HG02642 (cell line): ENCODE data around the gene CPXM2.
"Not testable (repeated sequence)": the region's sequence is repeated elsewhere in the genome, so short reads cannot be mapped to it uniquely, and the experiment has no call there.

Source experiments
- ATAC-seq: cut with Tn5 transposase; IDR thresholded peaks from one replicate; pipeline ENCODE4 v1.9.1; 2021; ENCODE audit warnings: mild to moderate bottlenecking; ENCODE audit not compliant: unreplicated experiment, poor library complexity

The CPXM2 gene

DNA sequence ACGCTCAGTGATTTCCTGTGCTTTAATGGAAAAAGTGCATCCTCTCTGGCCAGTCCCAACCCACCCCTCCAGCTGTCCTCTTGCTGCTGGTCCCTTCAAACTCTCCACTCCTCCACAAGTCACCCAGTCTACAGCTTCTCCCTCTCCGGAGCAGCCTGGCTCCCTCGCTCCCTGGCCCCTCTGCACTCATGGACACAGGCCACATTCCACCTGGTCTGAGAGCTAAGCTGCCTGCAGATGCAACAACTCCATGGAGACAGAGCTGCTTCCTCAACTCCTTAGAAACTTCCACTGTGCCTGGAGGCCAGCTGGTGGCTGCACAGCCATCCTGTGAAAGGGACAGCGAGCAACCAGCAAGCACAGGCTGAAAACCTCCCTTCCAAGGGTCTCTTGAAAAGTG lies 137.5 kb downstream of the CPXM2 start:
- no peak for ATAC-seq

- ATAC-seq: no peak
Measured at GRCh38 chr10:123751342-123752134, 140.1 kb downstream of the CPXM2 start.

GRCh38 chr10:123750901-123751300 lies 140.7 kb downstream of the CPXM2 start:
- ATAC-seq: no peak

GRCh38 chr10:123748711-123749110 lies 142.9 kb downstream of the CPXM2 start:
- ATAC-seq: no peak

GRCh38 chr10:123747426-123747825 lies 144.2 kb downstream of the CPXM2 start:
- no peak for ATAC-seq

DNA sequence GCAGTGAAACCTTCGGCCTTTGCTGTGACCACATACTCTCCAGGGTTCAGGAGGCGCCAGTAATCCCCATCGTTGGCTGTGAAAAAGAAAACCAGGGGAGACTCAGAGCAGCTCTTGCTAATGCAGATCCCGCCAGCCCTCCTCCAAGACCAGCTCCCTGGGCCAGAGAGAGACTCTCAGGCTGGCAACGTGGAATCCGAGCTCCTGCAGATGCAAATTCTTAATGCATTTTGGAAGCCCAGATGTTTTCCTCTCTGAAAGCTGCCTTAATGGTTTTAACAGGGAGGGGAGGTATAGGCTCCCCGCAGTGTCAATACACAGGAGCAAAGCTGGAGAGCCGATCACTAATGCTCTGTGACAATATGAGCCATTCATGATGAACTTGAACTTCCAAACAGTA lies 144.7 kb downstream of the CPXM2 start:
- no peak for ATAC-seq

GRCh38 chr10:123746520-123746919 lies 145.1 kb downstream of the CPXM2 start:
- ATAC-seq: no peak

DNA sequence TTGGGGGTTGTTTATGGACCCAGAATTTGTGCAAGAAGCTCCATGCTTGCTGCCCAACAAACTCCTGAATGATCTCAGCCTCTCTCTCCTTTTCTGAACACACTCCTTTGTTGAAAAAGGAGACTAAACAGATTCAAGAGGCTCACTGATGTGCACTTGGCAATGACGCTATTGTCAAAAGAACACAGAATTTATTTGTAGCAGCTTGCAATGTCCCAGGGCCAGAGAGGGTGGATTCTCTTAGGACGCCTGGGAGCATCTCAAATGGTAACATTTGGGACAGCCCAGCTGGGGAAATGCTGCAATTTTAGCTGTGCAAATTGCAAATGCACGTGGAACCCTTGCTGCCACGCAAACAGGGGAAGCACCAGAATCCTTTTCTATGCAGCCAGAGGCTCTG lies 145.5 kb downstream of the CPXM2 start:
- ATAC-seq: no peak

- ATAC-seq: no peak
Measured at GRCh38 chr10:123744224-123744536, 147.4 kb downstream of the CPXM2 start.

GRCh38 chr10:123743441-123744223 lies 148.0 kb downstream of the CPXM2 start:
- no peak for ATAC-seq

GRCh38 chr10:123742751-123743440 lies 148.7 kb downstream of the CPXM2 start:
- ATAC-seq: no peak

- no peak for ATAC-seq
Measured at GRCh38 chr10:123741711-123742110, 149.9 kb downstream of the CPXM2 start.

DNA sequence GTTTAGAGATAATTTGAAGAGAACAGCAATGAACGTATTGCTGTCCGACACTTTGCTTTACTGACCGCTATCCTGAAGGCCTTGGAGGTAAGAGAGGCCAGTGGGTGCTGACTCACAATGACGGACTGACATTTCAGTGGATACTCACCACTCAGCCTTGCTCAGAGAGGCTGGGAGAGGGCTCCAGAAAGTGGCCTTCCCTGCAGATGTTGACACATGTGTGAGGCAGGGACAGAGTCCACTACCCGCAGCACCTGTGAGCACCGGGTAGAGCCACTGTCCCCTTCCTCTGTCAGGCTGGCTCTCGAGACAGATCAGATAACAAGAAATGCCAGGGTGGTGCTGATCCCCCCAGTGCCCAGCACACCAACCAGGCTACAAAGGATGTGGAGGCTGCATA lies 150.5 kb downstream of the CPXM2 start:
- ATAC-seq: no peak

- ATAC-seq: not testable (repeated sequence)
Measured at GRCh38 chr10:123736917-123737316, 154.7 kb downstream of the CPXM2 start.

GRCh38 chr10:123729523-123729922 lies 162.1 kb downstream of the CPXM2 start:
- no peak for ATAC-seq

- no peak for ATAC-seq
Measured at GRCh38 chr10:123726836-123727235, 164.8 kb downstream of the CPXM2 start.

DNA sequence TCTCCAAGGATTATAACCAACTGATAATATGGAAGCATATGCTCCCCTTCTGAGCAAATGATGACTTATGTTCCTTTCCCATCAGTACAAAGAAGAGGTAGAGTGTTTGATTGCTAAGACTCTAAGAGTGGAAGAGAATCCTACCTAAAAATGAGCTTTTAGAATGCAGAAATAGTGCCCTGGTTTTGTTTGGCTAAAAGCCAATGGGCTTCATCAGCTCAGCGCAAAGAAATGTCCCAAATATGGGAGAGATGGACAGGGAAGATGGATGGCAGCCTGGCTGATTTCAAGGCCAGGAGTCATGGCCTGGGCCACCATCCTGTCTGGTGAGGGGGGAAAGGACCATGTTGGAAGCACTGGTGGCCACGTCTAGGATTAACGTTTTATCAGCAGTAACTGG lies 165.2 kb downstream of the CPXM2 start:
- no peak for ATAC-seq

DNA sequence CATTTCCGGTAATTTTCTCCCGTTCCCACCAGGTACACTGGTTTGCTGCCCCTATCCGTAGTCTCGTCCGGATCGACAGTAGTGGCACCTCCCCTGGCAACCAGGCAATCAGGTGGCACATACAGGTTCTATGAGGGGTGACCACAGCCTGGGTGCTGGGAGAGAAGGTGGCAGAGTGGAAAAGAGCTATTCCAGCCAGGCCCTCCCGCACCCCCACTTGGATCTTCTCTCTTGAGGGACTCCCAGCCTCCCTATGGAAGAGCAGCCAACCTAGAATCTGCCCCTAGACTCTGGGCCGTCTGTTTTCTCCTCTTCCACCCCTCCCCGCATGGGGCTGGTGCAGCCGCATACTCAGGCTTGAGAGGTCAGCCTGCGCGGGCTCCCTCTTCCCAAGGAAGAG lies 166.9 kb downstream of the CPXM2 start:
- ATAC-seq: no peak

DNA sequence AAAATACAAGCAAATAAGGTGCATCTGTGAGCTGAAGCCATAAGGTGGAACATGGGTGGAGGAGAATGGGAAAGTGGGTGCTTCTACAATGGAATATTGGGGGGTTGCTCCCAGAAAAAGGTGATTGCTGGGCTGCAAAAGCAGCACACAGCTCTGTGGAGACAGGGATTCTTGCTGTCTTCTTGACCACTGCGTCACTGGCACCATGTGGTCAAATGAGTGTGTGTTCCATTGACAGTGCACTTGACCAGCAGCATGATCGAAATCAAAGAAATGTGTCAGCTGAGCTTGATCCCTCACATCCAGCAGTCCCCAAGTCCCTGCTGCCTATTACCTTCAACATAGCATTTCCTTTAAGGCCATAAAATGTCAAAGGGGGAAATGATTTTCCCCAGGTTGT lies 169.3 kb downstream of the CPXM2 start:
- no peak for ATAC-seq

DNA sequence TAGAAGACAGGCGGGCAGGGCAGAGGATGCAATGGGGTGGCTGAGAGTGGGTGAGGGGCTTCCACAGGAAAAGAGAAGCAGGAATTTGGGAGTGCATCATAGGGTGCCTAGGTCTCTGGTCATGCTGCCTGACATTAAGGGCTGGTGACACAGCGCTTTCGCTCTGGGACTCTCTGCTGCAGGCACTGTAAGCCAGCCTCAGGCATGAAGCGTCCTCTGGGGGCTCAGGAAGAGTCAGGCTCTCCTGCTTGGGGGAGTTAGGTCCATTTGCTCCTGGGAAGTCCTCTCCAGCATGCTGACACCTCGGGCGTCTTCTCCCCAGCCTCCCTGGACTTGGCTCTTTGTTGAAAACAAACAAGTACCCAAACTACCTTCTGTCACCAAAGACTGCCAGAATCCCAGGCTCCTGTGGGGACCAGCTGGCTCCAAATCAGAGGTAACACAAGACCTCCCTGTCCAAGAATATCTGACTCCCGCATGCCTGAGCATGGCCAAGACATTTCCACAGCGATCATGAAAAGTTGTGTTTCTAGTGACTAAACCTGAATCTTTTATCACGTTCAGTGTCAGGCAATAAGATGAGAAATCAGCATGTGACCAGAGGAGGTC lies 170.1 kb downstream of the CPXM2 start:
- ATAC-seq: no peak

GRCh38 chr10:123720536-123720935 lies 171.1 kb downstream of the CPXM2 start:
- no peak for ATAC-seq
